Hematopoietic multipotent progenitor cell treated with erythropoietin and hydrocortisone succinate and interleukin-3 and kit ligand, for 4 days (in vitro differentiated cells): ENCODE measurements around the gene C10orf120.

Experiments used
- DNase-seq: peaks from one replicate; pipeline ENCODE4 v3.0.0-alpha.2; 2015

Gene C10orf120

DNA sequence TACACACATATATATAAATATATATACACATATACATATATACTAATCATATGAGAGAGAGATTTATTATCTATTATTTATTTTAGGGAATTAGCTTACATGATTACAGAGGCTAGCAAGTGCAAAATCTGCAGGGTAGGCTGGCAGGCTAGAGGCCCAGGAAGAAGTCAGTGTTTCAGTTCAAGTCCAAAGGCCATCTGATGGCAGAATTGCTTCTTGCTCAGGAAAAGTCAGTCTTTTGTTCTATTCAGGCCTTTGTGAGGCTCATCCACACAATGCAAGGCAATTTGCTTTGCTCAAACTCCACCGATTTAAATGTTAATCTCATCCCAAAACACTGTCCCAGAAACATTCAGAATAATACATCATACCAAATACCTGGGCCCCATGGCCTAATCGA, 2.6 kb upstream of the C10orf120 start:
- no peak for DNase-seq

DNA sequence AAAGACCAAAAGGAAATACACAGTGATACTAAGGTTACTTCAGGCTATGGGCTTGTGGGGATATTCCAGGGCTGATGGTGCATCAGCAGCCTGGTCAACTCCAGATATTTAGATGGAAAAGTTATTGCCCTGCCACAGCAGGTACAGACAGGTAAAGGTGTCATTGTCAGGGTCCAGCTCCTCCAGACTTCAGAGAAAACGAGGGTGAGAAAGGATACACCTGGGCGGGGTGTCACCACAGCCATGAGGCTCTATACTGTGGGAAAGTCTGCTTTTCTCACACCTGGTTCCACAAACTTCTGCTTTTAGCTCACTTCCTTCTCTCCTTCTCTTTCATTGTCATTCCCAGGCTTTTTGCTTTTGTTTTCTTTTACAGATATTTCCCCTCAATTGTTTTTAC, 2.0 kb upstream of the C10orf120 start:
- DNase-seq: no peak

DNA sequence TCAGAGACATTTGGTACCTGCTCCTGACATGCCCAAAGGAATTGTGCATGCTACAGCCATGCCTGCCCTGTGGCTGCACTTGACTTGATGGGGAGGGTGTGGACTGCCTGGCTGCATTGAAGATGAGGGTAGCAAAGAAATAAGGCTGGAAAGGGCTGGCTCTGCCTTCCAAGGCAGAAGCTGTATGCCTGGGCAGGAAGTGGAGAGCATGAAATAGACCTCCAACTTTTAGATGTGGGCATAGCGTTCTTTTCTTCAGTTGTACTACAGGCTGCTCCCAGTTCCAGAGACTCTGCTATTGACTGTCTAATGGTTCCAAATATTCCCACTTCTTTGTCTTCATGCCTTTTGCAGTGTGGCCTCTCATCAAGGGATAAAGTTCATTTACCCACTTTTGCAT, 3.0 kb downstream of the C10orf120 start:
- no peak for DNase-seq

DNA sequence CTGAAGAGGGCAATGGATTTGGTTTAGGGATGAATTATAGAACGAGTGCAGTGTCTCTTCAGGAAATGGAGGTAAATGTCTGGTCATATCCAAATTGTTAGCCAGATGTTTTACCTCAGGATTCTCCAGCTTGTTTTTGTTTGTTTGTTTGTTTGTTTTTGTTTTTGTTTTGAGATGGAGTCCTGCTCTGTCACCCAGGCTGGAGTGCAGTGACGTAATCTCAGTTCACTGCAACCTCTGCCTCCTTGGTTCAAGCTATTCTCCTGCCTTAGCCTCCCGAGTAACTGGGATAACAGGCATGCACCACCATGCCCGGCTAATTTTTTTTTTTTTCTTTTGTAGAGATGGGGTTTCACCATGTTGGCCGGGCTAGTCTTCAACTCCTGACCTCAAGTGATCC, 6.9 kb downstream of the C10orf120 start:
- DNase-seq: no peak

DNA sequence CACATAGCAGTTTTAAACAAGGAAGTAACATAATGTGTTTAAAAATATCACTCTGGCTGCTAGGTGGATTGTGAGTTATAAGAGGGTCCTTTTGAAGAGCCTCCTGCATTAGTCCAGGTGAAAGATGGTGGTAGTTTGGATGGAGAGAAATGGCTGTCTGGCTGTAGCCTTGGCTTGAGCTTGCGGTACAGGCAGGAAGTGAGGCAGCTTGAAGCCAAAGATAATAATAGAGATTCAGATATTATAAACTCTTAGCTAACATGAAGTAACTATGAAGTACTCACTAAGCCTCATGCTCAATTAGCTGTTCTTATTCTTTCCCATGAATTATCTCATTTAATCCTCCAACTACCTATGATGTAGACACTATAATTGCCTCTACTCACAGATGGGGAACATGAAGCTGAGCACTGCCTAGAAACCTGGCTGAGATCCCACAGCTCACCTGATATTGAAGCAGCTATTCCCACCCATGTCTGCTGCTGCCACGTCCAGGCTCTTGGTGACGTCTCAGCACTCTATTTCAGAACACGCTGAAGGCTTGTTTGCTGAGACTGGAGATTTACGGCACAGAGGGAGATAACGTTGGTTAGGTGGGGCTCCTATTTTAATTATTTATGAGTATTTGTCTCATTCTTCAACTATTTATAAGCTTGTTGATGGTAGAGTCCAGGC, 10.4 kb downstream of the C10orf120 start:
- no peak for DNase-seq

GRCh38 chr10:122688293-122688989, 11.2 kb downstream of the C10orf120 start:
- DNase-seq: no peak

DNA sequence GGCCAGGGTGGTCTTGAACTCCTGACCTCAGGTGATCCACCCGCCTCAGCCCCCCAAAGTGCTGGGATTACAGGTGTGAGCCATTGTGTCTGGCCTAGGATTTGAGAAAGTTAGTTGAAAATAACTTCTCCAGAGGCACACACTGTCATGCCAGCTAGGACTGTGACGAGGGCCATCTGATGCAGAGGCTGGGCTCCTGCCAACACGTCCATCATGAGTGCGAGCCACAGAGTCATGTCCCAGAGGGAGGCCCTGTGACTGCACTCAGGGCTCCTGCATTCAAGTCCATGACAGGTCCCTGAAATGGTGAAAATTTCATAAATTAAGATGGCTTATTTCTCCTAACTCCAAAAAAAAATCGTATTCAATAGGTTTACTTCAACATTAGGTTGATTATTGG, 17.1 kb downstream of the C10orf120 start:
- no peak for DNase-seq

GRCh38 chr10:122678266-122678665, 21.4 kb downstream of the C10orf120 start:
- DNase-seq: no peak

- DNase-seq: no peak
These were observed 24.4 kb downstream of the C10orf120 start for GRCh38 chr10:122675278-122675677.

GRCh38 chr10:122674781-122675180, 24.9 kb downstream of the C10orf120 start:
- DNase-seq: no peak

GRCh38 chr10:122673731-122674130, 25.9 kb downstream of the C10orf120 start:
- no peak for DNase-seq

DNA sequence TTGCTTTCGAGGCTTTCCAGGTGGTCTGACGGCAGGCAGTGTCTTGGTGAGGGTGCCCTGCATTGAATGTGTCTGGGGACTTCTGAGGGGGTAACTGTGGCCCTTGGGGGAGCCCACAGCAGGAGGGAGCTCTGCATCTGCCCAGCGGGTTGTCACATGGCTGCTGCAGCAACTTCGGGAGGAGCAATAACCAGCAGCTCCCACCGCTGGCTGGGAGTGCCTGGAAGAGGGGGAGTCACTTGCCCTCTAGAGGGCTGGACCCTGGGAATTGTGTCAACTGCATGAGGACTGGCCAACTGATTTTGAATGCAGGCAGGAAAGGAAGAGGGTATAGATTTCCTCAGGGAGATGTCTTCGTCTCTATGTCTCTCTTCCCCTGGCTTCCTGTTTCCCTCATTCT, 26.4 kb downstream of the C10orf120 start:
- DNase-seq: no peak

DNA sequence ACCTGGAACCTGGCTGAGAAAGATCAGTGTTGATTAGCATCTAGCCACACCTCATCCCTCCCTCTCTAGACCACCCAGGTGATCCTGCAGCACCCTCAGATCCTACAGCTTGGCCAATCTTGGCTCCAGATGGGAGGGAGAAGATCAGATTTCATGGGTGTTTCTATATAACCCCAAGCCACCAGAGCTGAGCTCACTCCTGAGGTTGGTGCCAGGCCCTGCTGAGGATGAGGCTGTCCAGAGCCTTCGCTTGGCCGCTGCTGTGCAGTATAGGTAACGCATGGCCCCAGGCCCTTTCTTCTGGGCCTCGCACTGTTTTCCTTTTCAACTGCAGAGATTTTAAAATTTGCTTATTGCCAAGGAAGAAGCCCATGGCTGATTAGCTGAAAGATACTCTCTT, 27.0 kb downstream of the C10orf120 start:
- DNase-seq: no peak

- DNase-seq: no peak
These were observed 28.3 kb downstream of the C10orf120 start for GRCh38 chr10:122671355-122671754.

GRCh38 chr10:122669842-122670241, 29.8 kb downstream of the C10orf120 start:
- no peak for DNase-seq

GRCh38 chr10:122669045-122669444, 30.6 kb downstream of the C10orf120 start:
- DNase-seq: no peak

GRCh38 chr10:122665946-122666345, 33.7 kb downstream of the C10orf120 start:
- DNase-seq: no peak

- no peak for DNase-seq
These were observed 34.3 kb downstream of the C10orf120 start for GRCh38 chr10:122665329-122665860.

GRCh38 chr10:122664501-122664900, 35.1 kb downstream of the C10orf120 start:
- DNase-seq: no peak

DNA sequence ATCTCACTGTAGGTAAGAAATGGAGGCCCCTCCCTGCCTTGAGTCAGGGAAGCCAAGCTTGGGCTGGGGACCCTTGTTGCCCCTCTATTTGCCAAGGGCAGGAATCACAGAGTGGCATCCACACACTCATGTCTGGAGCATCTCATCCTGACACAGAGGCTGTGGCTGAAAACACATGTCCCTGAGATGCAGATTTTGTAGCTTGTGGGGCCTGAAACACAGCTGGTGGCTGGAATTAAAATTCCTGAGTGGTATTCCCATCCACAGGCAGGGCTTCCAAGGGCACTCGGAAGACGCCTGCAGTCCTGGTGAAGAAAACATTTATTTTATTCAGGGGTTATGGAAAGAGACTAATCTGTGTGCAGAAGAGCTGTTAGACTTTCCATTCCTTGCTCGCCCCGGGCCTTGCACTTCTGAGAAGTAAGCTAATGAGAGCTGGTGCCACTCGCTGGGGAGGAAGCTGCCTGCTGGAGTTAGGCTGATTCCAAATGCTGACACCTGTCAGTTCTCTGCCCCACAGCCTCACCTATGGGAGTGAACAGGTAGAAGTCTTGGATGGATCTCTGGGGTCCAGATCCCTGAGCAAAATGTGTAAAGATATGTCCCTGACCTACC, 36.0 kb downstream of the C10orf120 start:
- no peak for DNase-seq

DNA sequence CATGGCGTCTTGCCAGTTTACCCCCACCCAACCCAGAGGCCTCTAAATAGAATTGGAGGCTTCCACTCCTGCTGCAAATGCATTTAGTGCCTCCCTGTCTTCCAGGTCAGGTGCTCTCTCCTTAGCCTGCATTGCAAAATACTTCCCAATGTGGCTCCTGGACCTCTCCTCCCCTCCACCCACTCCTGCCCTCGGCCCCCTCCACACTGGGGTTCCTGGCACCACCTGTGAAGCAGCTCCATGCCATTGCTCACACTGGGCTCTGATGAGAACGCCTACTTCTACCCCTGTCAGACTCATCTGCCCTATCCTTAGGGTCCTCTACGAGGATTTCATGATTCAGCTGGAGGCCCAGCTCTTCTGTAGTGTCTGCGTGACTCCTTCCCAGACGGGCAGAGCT, 37.4 kb downstream of the C10orf120 start:
- DNase-seq: no peak

DNA sequence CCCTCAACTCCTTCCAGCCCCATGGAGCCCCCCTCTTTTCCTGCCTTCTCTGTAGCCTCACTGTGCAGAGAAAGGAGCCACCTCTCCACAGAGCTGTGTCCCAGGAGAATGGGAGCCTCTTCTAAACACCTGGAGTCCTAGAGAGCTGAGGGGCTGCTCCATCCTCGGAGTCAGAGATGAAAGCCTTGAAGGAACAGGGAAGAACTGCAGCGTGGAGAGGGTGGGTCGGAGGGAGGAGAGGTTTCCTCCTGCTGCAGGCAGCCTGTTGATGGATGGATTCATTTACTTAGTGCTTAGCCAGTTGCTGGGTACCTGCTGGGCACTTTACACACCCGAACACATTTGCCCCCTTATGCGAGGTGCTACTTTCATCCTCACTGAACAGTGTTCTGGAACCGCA, 39.0 kb downstream of the C10orf120 start:
- DNase-seq: no peak

DNA sequence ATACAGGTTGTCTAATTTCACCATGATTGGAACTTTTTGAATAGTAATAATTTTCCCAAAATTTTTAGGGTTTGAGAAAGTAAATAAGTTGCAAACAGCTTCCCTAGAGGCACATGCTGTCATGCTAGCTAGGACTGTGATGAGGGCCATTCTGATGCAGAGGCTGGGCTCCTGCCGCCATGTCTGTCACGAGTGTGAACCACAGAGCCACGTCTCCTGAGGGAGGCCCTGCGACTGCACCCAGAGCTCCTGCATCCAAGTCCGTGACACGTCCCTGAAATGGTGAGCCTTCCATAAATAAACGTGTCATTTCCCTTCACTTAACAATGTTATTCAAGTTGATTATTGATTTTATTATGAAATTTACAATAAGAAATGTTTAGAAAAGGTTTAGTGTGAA, 40.0 kb downstream of the C10orf120 start:
- no peak for DNase-seq

GRCh38 chr10:122659126-122659525, 40.5 kb downstream of the C10orf120 start:
- no peak for DNase-seq
